Measurements from ENCODE around the gene DDX28. TPM values are rescaled to one million over a fixed set of nuclear protein-coding genes. Genes with fewer than 3 reads are reported as not detected.

Gene DDX28
- total and polyA plus RNA-seq, 11 donors = 4.4 to 11.9 (median 8.8) TPM

GRCh38 chr16:67990018-67990386 lies 33.0 kb downstream of the DDX28 start:
- no peak for ATAC-seq
- Histone ChIP-seq H3K4me3 (no peak overlapping the region), H3K27me3 (no peaks in the 10 kb centered on the region), H3K27ac (no peak overlapping the region), H3K36me3 (peaks cover 0 to 13% (median 0%) of the 10 kb centered on the region in 9 donors), H3K9me3 (no peaks in the 10 kb centered on the region), H3K4me1 (peaks cover 4 to 35% (median 21%) of the 10 kb centered on the region in 12 donors)
- WGBS, 4 donors = 73 to 81% (median 78%) methylated on average over 6 of the region's 6 CpGs
- no peak for TF ChIP-seq POLR2A (IDR thresholded peaks at IDR 0.05)
- no peak for TF ChIP-seq CTCF (IDR thresholded peaks at IDR 0.05)
- intact Hi-C loops (cut with DNase I) = loop anchor here in 6 of 10 donors (5.0 to 10.0 kb wide), 6 partner anchors 52 to 242 kb away; no protein-coding TSS in a partner anchor
- DNase-seq = no peak

GRCh38 chr16:67989322-67990017 lies 33.6 kb downstream of the DDX28 start:
- Histone ChIP-seq H3K4me1 (peaks cover 7 to 41% (median 27%) of the 10 kb centered on the region in 12 donors), H3K27me3 (no peaks in the 10 kb centered on the region), H3K36me3 (peaks cover 0 to 13% (median 0%) of the 10 kb centered on the region in 9 donors), H3K9me3 (no peaks in the 10 kb centered on the region), H3K4me3 (no peak overlapping the region), H3K27ac (no peak overlapping the region)
- WGBS, 4 donors = 84 to 89% (median 86%) methylated on average over 8 of the region's 8 CpGs
- DNase-seq (no peak), ATAC-seq (no peak)
- TF ChIP-seq CTCF (IDR thresholded peaks at IDR 0.05) = no peak
- TF ChIP-seq POLR2A (IDR thresholded peaks at IDR 0.05) = no peak
- intact Hi-C loops (cut with DNase I) = loop anchor here in 6 of 10 donors (5.0 to 10.0 kb wide), 6 partner anchors 53 to 243 kb away; no protein-coding TSS in a partner anchor

- intact Hi-C loops (cut with DNase I) = no loop called here
- TF ChIP-seq CTCF (IDR thresholded peaks at IDR 0.05) (no peak), POLR2A (IDR thresholded peaks at IDR 0.05) (no peak)
- H3K4me3 ChIP-seq = no peak overlapping the region
- no peaks in the 10 kb centered on the region for H3K27me3 ChIP-seq
- H3K4me1 ChIP-seq = peaks cover 7 to 44% (median 29%) of the 10 kb centered on the region in 12 donors
- H3K9me3 ChIP-seq = no peaks in the 10 kb centered on the region
- DNase-seq = no peak
- no peak overlapping the region for H3K27ac ChIP-seq
- WGBS, 4 donors = 84 to 91% (median 89%) methylated on average over 3 of the region's 3 CpGs
- no peak for ATAC-seq
- H3K36me3 ChIP-seq = peaks cover 0 to 13% (median 0%) of the 10 kb centered on the region in 9 donors
Observed at GRCh38 chr16:67988675-67989074, 34.4 kb downstream of the DDX28 start.

- no peaks in the 10 kb centered on the region for H3K27me3 ChIP-seq
- DNase-seq = peak in 4 of 5 donors; percentile 36 to 52 (median 48)
- H3K4me3 ChIP-seq = no peak overlapping the region
- no peaks in the 10 kb centered on the region for H3K9me3 ChIP-seq
- peak overlapping the region; percentile 3 to 73 (median 46) for H3K27ac ChIP-seq
- ATAC-seq = peak; percentile 43 to 80 (median 59)
- no peak for TF ChIP-seq POLR2A (IDR thresholded peaks at IDR 0.05)
- no peak for TF ChIP-seq CTCF (IDR thresholded peaks at IDR 0.05)
- intact Hi-C loops (cut with DNase I) = no loop called here
- WGBS, 4 donors = 54 to 68% (median 59%) methylated on average over 11 of the region's 11 CpGs
- H3K4me1 ChIP-seq = peaks cover 7 to 43% (median 27%) of the 10 kb centered on the region in 12 donors
- H3K36me3 ChIP-seq = peaks cover 0 to 13% (median 0%) of the 10 kb centered on the region in 9 donors
Observed at GRCh38 chr16:67987460-67988160, 35.4 kb downstream of the DDX28 start.
